Retinal pigment epithelial cell (primary cell): ENCODE data around the gene INPP4B.

Experiments used
- DNase-seq: peaks from one replicate; pipeline ENCODE4 v3.0.0-alpha.2; 2010; ENCODE audit warnings: low read depth
- H3K4me3 ChIP-seq: 2 replicates; pipeline ENCODE4 v1.5.1; 2011; ENCODE audit warnings: mild to moderate bottlenecking, low read length, control low read depth, moderate library complexity
- CTCF ChIP-seq: conservative IDR thresholded peaks from 2 replicates; pipeline ENCODE4 v1.5.1; 2011; ENCODE audit warnings: low read depth, low read length, control low read depth, inconsistent platforms

INPP4B gene

GRCh38 chr4:142558851-142559250 is 287.2 kb downstream of the INPP4B start:
- peak; percentile 92 for DNase-seq
- no peak overlapping the region for H3K4me3 ChIP-seq
- no peak for TF ChIP-seq CTCF

- no peak overlapping the region for H3K4me3 ChIP-seq
- TF ChIP-seq CTCF = no peak
- no peak for DNase-seq
Measured at GRCh38 chr4:142557239-142557801, 288.8 kb downstream of the INPP4B start.

GRCh38 chr4:142556570-142557238 is 289.4 kb downstream of the INPP4B start:
- no peak overlapping the region for H3K4me3 ChIP-seq
- no peak for TF ChIP-seq CTCF
- no peak for DNase-seq

- H3K4me3 ChIP-seq = no peak overlapping the region
- TF ChIP-seq CTCF = no peak
- DNase-seq = no peak
Measured at GRCh38 chr4:142556048-142556447, 290.1 kb downstream of the INPP4B start.

GRCh38 chr4:142554412-142554811 is 291.7 kb downstream of the INPP4B start:
- no peak for TF ChIP-seq CTCF
- no peak overlapping the region for H3K4me3 ChIP-seq
- no peak for DNase-seq

GRCh38 chr4:142551517-142552305 is 294.4 kb downstream of the INPP4B start:
- H3K4me3 ChIP-seq = no peak overlapping the region
- DNase-seq = no peak
- no peak for TF ChIP-seq CTCF

GRCh38 chr4:142550965-142551364 is 295.1 kb downstream of the INPP4B start:
- no peak overlapping the region for H3K4me3 ChIP-seq
- DNase-seq = no peak
- no peak for TF ChIP-seq CTCF
